IMR-90 (cell line): ENCODE results near the gene KLHL29. TPM values are rescaled to one million over a fixed set of nuclear protein-coding genes. Genes with fewer than 3 reads are reported as not detected.

ENCODE experiments used
- ATAC-seq: fragments of 200-7000 bp; cut with Tn5 transposase; 2 replicates; pipeline ENCODE4 v1.9.1; 2020; ENCODE audit warnings: low read depth, mild to moderate bottlenecking, moderate library complexity
- BruUV-seq: library from RNA; stranded (reverse); fragments of 400-500 nt; replicated peaks from 2 replicates; lab custom pipeline; 2021; lab: Mats Ljungman, UMichigan
- CTCF ChIA-PET: fragments of 300-600 bp; formaldehyde crosslinking; extraction: SDS; loops from one replicate; lab custom pipeline; 2021; ENCODE audit warnings: antibody characterized with exemption; lab: Yijun Ruan, JAX
- POLR2A ChIA-PET: fragments of 300-600 bp; sonication (Branson Sonifier 250); formaldehyde crosslinking; loops from one replicate; lab custom pipeline; 2022; ENCODE audit warnings: antibody characterized with exemption; ENCODE audit not compliant: unreplicated experiment; lab: Charles Lee
- DNase-seq: peaks from one replicate; pipeline ENCODE4 v3.0.0; 2013
- H2AFZ ChIP-seq: replicated peaks from 2 replicates; pipeline ENCODE3; 2013; ENCODE audit warnings: low read length, mild to moderate bottlenecking; ENCODE audit not compliant: poor library complexity
- H2AK5ac ChIP-seq: 2 replicates; pipeline ENCODE4 v1.6.1; 2013; ENCODE audit warnings: low read depth, low read length, inconsistent platforms
- H2AK9ac ChIP-seq: replicated peaks from 2 replicates; pipeline ENCODE3; 2013; ENCODE audit warnings: mild to moderate bottlenecking, low read depth, low read length, moderate library complexity; ENCODE audit not compliant: poor library complexity
- H2BK120ac ChIP-seq: 2 replicates; pipeline ENCODE4 v1.6.1; 2013; ENCODE audit warnings: low read depth, low read length, inconsistent platforms
- H2BK15ac ChIP-seq: 3 replicates; pipeline ENCODE4 v1.6.1; 2013; ENCODE audit warnings: low read depth, low read length, inconsistent platforms
- H2BK20ac ChIP-seq: 2 replicates; pipeline ENCODE4 v1.6.1; 2013; ENCODE audit warnings: low read depth, mild to moderate bottlenecking, inconsistent platforms, low read length, moderate library complexity
- H2BK5ac ChIP-seq: 2 replicates; pipeline ENCODE4 v1.6.1; 2013; ENCODE audit warnings: mild to moderate bottlenecking, low read depth, low read length, inconsistent platforms; ENCODE audit not compliant: poor library complexity, severe bottlenecking
- H3K14ac ChIP-seq: replicated peaks from 2 replicates; pipeline ENCODE4 v1.6.1; 2013; ENCODE audit warnings: low read depth, low read length, inconsistent platforms
- H3K18ac ChIP-seq: 2 replicates; pipeline ENCODE4 v1.6.1; 2013; ENCODE audit warnings: low read depth, low read length, control low read depth
- H3K23ac ChIP-seq: 2 replicates; pipeline ENCODE4 v1.6.1; 2013; ENCODE audit warnings: low read depth, low read length, inconsistent platforms
- H3K27ac ChIP-seq: 2 replicates; pipeline ENCODE4 v1.5.1; 2013; ENCODE audit warnings: mild to moderate bottlenecking, control low read depth, low read length; ENCODE audit not compliant: insufficient read depth
- H3K27me3 ChIP-seq: 2 replicates; pipeline ENCODE4 v1.6.1; 2013; ENCODE audit warnings: low read length; ENCODE audit not compliant: control insufficient read depth, insufficient read depth
- H3K36me3 ChIP-seq: 2 replicates; pipeline ENCODE4 v1.6.1; 2013; ENCODE audit warnings: low read length, mixed read lengths; ENCODE audit not compliant: control insufficient read depth, insufficient read depth
- H3K4ac ChIP-seq: 2 replicates; pipeline ENCODE4 v1.6.1; 2013; ENCODE audit warnings: low read depth, low read length, inconsistent platforms
- H3K4me1 ChIP-seq: 2 replicates; pipeline ENCODE4 v1.6.1; 2013; ENCODE audit warnings: low read length, mixed read lengths; ENCODE audit not compliant: control insufficient read depth, insufficient read depth
- H3K4me2 ChIP-seq: 2 replicates; pipeline ENCODE4 v1.6.1; 2013; ENCODE audit warnings: low read depth, mild to moderate bottlenecking, control low read depth, low read length, moderate library complexity
- H3K4me3 ChIP-seq: 2 replicates; pipeline ENCODE4 v1.5.1; 2013; ENCODE audit warnings: low read depth, mild to moderate bottlenecking, control low read depth, low read length, moderate library complexity; ENCODE audit not compliant: insufficient read depth
- H3K56ac ChIP-seq: 2 replicates; pipeline ENCODE4 v1.6.1; 2013; ENCODE audit warnings: low read length, inconsistent platforms; ENCODE audit not compliant: insufficient read depth; ENCODE audit errors: extremely low read depth
- H3K79me1 ChIP-seq, 2 experiments: 2 replicates each; pipeline ENCODE4 v1.6.1; 2013; ENCODE audit warnings: low read length in 2 of 2, inconsistent platforms in 1 of 2, low read depth in 1 of 2
- H3K9ac ChIP-seq: 2 replicates; pipeline ENCODE4 v1.6.1; 2013; ENCODE audit warnings: low read depth, low read length, control low read depth
- H3K9me1 ChIP-seq: 2 replicates; pipeline ENCODE4 v1.6.1; 2013; ENCODE audit warnings: low read length, inconsistent platforms; ENCODE audit not compliant: insufficient read depth
- H3K9me3 ChIP-seq: 2 replicates; pipeline ENCODE4 v1.6.1; 2013; ENCODE audit warnings: low read length; ENCODE audit not compliant: control insufficient read depth, insufficient read depth
- H4K20me1 ChIP-seq: 2 replicates; pipeline ENCODE4 v1.6.1; 2013; ENCODE audit warnings: low read length, inconsistent platforms; ENCODE audit not compliant: insufficient read depth
- H4K5ac ChIP-seq: 2 replicates; pipeline ENCODE4 v1.6.1; 2013; ENCODE audit warnings: mild to moderate bottlenecking, low read depth, low read length, control low read depth
- H4K8ac ChIP-seq, 2 experiments: 2 replicates each; pipeline ENCODE4 v1.6.1; 2013; ENCODE audit warnings: low read depth in 2 of 2, low read length in 2 of 2, control low read depth in 1 of 2, inconsistent platforms in 1 of 2
- H4K91ac ChIP-seq: 2 replicates; pipeline ENCODE4 v1.6.1; 2013; ENCODE audit warnings: low read depth, low read length, inconsistent platforms; ENCODE audit not compliant: insufficient read depth
- BHLHE40 ChIP-seq: fragments of 150-350 bp; IDR thresholded peaks from 2 replicates; pipeline ENCODE4 v1.6.1; 2016; ENCODE audit warnings: mild to moderate bottlenecking, low read depth, low read length
- FOS ChIP-seq: fragments of 150-350 bp; IDR thresholded peaks from 2 replicates; pipeline ENCODE4 v1.6.1; 2016; ENCODE audit warnings: low read depth, low read length
- MAFK ChIP-seq: IDR thresholded peaks from 2 replicates; pipeline ENCODE4 v1.6.1; 2012; ENCODE audit warnings: low read depth, low read length, improper control_type of control experiment
- MAZ ChIP-seq: IDR thresholded peaks from 2 replicates; pipeline ENCODE4 v1.6.1; 2012; ENCODE audit warnings: low read depth, mild to moderate bottlenecking, low read length, improper control_type of control experiment, moderate library complexity, borderline replicate concordance
- MXI1 ChIP-seq: IDR thresholded peaks from 2 replicates; pipeline ENCODE4 v1.6.1; 2012; ENCODE audit warnings: low read depth, mild to moderate bottlenecking, low read length, moderate library complexity, borderline replicate concordance
- NFE2L2 ChIP-seq: fragments of 150-350 bp; IDR thresholded peaks from 2 replicates; pipeline ENCODE4 v1.6.1; 2016; ENCODE audit warnings: low read depth, mild to moderate bottlenecking, low read length
- POLR2A ChIP-seq: IDR thresholded peaks from 2 replicates; pipeline ENCODE4 v1.6.1; 2012; ENCODE audit warnings: mild to moderate bottlenecking, low read depth, low read length
- RCOR1 ChIP-seq: IDR thresholded peaks from 2 replicates; pipeline ENCODE4 v1.6.1; 2012; ENCODE audit warnings: mild to moderate bottlenecking, low read length, improper control_type of control experiment; ENCODE audit not compliant: insufficient replicate concordance
- RFX5 ChIP-seq: IDR thresholded peaks from 2 replicates; pipeline ENCODE4 v1.8.0; 2012; ENCODE audit warnings: low read depth, mild to moderate bottlenecking, low read length, moderate library complexity
- WGBS, 2 experiments: methylation state at CpG; one replicate each; pipeline versions ENCODE4 v1.1.5 to v1.1.7; 2013; ENCODE audit warnings: missing lambda C conversion rate in 2 of 2; ENCODE audit not compliant: insufficient read length in 1 of 2; ENCODE audit errors: extremely low coverage in 2 of 2; 5-methylcytosine and 5-hydroxymethylcytosine counted together
- dilution Hi-C: fragments of 300-500 bp; cut with HindIII; formaldehyde crosslinking; loops from one replicate; pipeline ENCODE4 v1.14.3; 2018; ENCODE audit warnings: low sequenced_read_pairs; ENCODE audit not compliant: unreplicated experiment
- in situ Hi-C: fragments of 300-500 bp; cut with MboI; formaldehyde crosslinking; loops from 3 replicates; pipeline ENCODE4 v1.14.3; 2019; ENCODE audit warnings: low sequenced_read_pairs, inconsistent platforms, mixed read lengths
- intact Hi-C: fragments of 100-400 bp; cut with micrococcal nuclease; formaldehyde crosslinking; loops from 2 replicates; pipeline ENCODE4 v1.10.0; 2022
- polyA plus RNA-seq, 3 experiments: library from polyadenylated mRNA; depleted of rRNA; stranded (reverse); fragments of >200 nt; gene quantifications; 2 replicates each; pipeline ENCODE4 v1.2.3, GENCODE V29; 2012; ENCODE audit warnings: low replicate concordance in 1 of 3
- total RNA-seq: library from RNA; depleted of rRNA; stranded (reverse); fragments of >200 nt; gene quantifications from 2 replicates; pipeline ENCODE4 v1.2.3, GENCODE V29; 2012
- TF ChIP-seq, protein P1 (sequence below): fragments of 150-350 bp; IDR thresholded peaks from 2 replicates; pipeline ENCODE4 v1.6.1; 2016; ENCODE audit warnings: low read depth, mild to moderate bottlenecking, low read length, moderate library complexity, borderline replicate concordance
- TF ChIP-seq, protein P2 (sequence below): conservative IDR thresholded peaks from 2 replicates; pipeline ENCODE4 v1.5.1; 2012; ENCODE audit warnings: mild to moderate bottlenecking, low read depth, low read length, improper control_type of control experiment

Gene KLHL29
- total and polyA plus RNA-seq, 2 of the 4 experiments (the other 2 are of a cell fraction) = 2.0 to 8.0 TPM

DNA sequence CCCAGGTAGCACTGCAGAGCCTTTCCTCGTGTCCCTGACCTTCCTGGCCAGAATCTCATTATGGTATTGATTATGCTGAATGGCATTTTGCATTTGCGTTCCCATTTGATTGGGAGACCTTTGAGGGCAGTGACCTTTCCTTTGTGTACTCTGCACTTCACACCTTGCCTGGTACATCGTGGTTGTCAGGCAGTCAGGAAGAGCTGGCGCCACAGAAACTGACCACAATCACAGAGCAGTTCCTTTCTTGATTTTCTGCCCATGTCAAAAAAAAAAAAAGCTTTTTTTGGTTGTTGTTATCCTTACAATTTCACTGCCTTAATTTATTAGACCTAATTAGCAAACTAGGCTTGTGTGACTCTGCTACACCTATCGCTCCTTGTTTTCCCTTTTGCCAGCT, 8.9 kb upstream of the KLHL29 start:
- Histone ChIP-seq H4K91ac (no peak overlapping the region), H4K20me1 (no peaks in the 10 kb centered on the region), H4K5ac (no peak overlapping the region), H2AK9ac (no peak overlapping the region), H2BK15ac (no peak overlapping the region), H3K14ac (no peak overlapping the region), H3K9ac (no peak overlapping the region), H2AK5ac (no peak overlapping the region), H3K9me3 (peaks cover 3% of the 10 kb centered on the region), H3K9me1 (no peaks in the 10 kb centered on the region), H2BK20ac (no peak overlapping the region), H3K36me3 (no peaks in the 10 kb centered on the region), H3K4ac (no peak overlapping the region), H2BK120ac (no peak overlapping the region), H4K8ac (no peak overlapping the region), H3K4me2 (no peak overlapping the region), H3K18ac (no peak overlapping the region), H3K4me1 (peaks cover 2% of the 10 kb centered on the region), H3K27ac (no peak overlapping the region), H2AFZ (no peak overlapping the region), H2BK5ac (no peak overlapping the region), H3K4me3 (no peak overlapping the region), H3K23ac (no peak overlapping the region), H3K56ac (no peak overlapping the region), H3K27me3 (peaks cover 3% of the 10 kb centered on the region), H3K79me1 (no peaks in the 10 kb centered on the region)
- CTCF ChIA-PET = no interaction called here
- no peak for DNase-seq
- in situ Hi-C loops = loop anchor here (25.0 kb wide), 1 partner anchor 386 kb away; no protein-coding TSS in a partner anchor
- intact Hi-C loops = no loop called here
- dilution Hi-C loops = no loop called here
- POLR2A ChIA-PET = no interaction called here
- WGBS, 2 experiments = 83% methylated on average over 3 of the region's 5 CpGs; no CpG with 5 or more reads in 1 of the 2 experiments
- BruUV-seq = no TSS peak
- no peak for TF ChIP-seq NFE2L2
- no peak for TF ChIP-seq POLR2A
- no peak for TF ChIP-seq BHLHE40
- no peak for TF ChIP-seq RFX5
- TF ChIP-seq RCOR1 = no peak
- TF ChIP-seq MXI1 = no peak
- no peak for TF ChIP-seq MAZ
- TF ChIP-seq MAFK = no peak
- TF ChIP-seq, protein P1, sequence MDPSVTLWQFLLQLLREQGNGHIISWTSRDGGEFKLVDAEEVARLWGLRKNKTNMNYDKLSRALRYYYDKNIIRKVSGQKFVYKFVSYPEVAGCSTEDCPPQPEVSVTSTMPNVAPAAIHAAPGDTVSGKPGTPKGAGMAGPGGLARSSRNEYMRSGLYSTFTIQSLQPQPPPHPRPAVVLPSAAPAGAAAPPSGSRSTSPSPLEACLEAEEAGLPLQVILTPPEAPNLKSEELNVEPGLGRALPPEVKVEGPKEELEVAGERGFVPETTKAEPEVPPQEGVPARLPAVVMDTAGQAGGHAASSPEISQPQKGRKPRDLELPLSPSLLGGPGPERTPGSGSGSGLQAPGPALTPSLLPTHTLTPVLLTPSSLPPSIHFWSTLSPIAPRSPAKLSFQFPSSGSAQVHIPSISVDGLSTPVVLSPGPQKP = no peak
- TF ChIP-seq, protein P2, sequence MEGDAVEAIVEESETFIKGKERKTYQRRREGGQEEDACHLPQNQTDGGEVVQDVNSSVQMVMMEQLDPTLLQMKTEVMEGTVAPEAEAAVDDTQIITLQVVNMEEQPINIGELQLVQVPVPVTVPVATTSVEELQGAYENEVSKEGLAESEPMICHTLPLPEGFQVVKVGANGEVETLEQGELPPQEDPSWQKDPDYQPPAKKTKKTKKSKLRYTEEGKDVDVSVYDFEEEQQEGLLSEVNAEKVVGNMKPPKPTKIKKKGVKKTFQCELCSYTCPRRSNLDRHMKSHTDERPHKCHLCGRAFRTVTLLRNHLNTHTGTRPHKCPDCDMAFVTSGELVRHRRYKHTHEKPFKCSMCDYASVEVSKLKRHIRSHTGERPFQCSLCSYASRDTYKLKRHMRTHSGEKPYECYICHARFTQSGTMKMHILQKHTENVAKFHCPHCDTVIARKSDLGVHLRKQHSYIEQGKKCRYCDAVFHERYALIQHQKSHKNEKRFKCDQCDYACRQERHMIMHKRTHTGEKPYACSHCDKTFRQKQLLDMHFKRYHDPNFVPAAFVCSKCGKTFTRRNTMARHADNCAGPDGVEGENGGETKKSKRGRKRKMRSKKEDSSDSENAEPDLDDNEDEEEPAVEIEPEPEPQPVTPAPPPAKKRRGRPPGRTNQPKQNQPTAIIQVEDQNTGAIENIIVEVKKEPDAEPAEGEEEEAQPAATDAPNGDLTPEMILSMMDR = no peak
- TF ChIP-seq FOS = no peak
- ATAC-seq = no peak
